GM19324 (cell line): ENCODE measurements around the gene PIK3CB.
"Not testable (repeated sequence)": the region's sequence is repeated elsewhere in the genome, so short reads cannot be mapped to it uniquely, and the experiment has no call there.

ENCODE experiments used
- ATAC-seq: cut with Tn5 transposase; IDR thresholded peaks from one replicate; pipeline ENCODE4 v1.9.1; 2021; ENCODE audit warnings: mild to moderate bottlenecking, moderate library complexity; ENCODE audit not compliant: unreplicated experiment, low FRiP score

PIK3CB gene

GRCh38 chr3:138638641-138639040 lies 196.1 kb downstream of the PIK3CB start:
- no peak for ATAC-seq

GRCh38 chr3:138629526-138629925 lies 205.2 kb downstream of the PIK3CB start:
- no peak for ATAC-seq

- no peak for ATAC-seq
Observed at GRCh38 chr3:138625707-138626365, 208.9 kb downstream of the PIK3CB start.

- ATAC-seq: no peak
Observed at GRCh38 chr3:138624518-138624917, 210.2 kb downstream of the PIK3CB start.

- ATAC-seq: no peak
Observed at GRCh38 chr3:138620431-138620830, 214.3 kb downstream of the PIK3CB start.

- no peak for ATAC-seq
Observed at GRCh38 chr3:138615462-138615861, 219.3 kb downstream of the PIK3CB start.

GRCh38 chr3:138609898-138610266 lies 224.8 kb downstream of the PIK3CB start:
- no peak for ATAC-seq

GRCh38 chr3:138608322-138609135 lies 226.2 kb downstream of the PIK3CB start, which contains the start of gene FAIM:
TSS of gene FAIM (plus strand) at chr3:138608771. CDS start at chr3:138619727, 10,956 bp downstream.
- ATAC-seq: peak; percentile 72

GRCh38 chr3:138604106-138604595 lies 230.6 kb downstream of the PIK3CB start:
- not testable (repeated sequence) for ATAC-seq
